ENCODE results near the gene HES2. TPM values are rescaled to one million over a fixed set of nuclear protein-coding genes. Genes with fewer than 3 reads are reported as not detected.

The HES2 gene
- total and polyA plus RNA-seq, 2 donors (not counting 1 experiment from before 2014, with no cell fraction given): 0.50 TPM; not detected in 1

DNA sequence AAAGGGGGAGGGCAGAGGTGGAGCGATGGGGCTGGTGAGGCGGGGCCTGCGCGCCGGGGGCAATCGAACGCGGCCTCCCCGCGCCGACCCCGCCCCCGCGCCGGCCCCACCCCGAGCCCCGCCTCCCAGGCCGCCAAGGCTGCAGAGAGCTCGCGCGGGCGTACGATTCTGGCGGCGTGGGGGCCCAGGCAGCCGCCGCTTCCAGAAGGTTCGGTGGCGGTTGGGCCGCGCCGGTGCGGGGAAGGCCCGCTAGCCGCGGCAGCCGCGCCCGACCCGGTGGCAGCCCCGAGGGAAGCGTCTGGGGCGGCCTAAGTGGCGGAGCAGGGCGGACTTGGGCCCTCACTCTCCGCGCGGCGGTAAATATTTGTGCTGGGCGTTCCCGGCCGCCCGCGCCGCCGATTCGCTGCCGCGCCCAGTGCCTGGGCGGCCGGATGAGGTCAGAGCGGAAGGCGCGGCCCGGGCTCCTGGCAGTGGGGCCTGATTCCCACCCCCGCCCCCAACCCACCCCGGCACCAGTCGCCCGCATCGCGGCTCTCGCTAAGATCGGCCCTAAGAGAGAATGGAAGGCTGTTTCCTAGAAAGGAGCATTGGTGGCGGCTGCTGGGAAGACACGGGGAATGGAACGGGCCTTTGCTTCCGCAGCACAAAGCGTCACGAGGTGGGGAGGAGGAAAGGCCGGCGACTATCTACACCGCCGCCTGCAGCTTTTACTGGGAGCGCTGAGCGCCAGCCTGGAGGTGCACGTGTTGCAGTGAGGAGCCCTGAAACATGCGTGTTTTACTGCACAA lies 26.1 kb downstream of the HES2 start, which contains the start of gene ACOT7:
TSS of gene ACOT7 (minus strand) at position 368 of the 788 bp plus-strand sequence. CDS start 368 bp downstream, outside the sequence.
- Histone ChIP-seq H2AFZ (ENCODE audit: low read length) (peak within 1 kb of the TSS; percentile 64), H3K27me3 (ENCODE audit: control insufficient read depth, insufficient read depth, low read length) (no peaks in the 10 kb centered on the region), H3K36me3 (ENCODE audit: control insufficient read depth, insufficient read depth, low read length) (no peaks in the 10 kb centered on the region), H3K4me3 (replicated peaks in 1 of 4; ENCODE audit: control extremely low read depth in 1 of 4, insufficient read depth in 1 of 4, low read depth in 3 of 4, low read length in 4 of 4) (peak within 1 kb of the TSS; percentile 59 to 65 (median 62)), H3K9me3 (ENCODE audit: control insufficient read depth, insufficient read depth, low read depth, low read length) (no peaks in the 10 kb centered on the region), H4K20me1 (ENCODE audit: control insufficient read depth, extremely low read depth, insufficient read depth, low read length) (no peaks in the 10 kb centered on the region), H3K4me1 (ENCODE audit: control insufficient read depth, extremely low read depth, insufficient read depth, low read length) (peaks cover 7% of the 10 kb centered on the region), H3K4me2 (ENCODE audit: extremely low read depth, insufficient read depth, low read length) (peak within 1 kb of the TSS; percentile 96), H3K79me2 (ENCODE audit: control insufficient read depth, insufficient read depth, low read length) (peaks cover 12% of the 10 kb centered on the region), H3K9ac (ENCODE audit: insufficient read depth, low read length) (peak within 1 kb of the TSS; percentile 94), H3K27ac (ENCODE audit: insufficient read depth, low read length) (peak within 1 kb of the TSS; percentile 88)
- DNase-seq (ENCODE audit: low read depth in 2 of 2): peak; percentile 82 to 86
- TF ChIP-seq, protein P1, sequence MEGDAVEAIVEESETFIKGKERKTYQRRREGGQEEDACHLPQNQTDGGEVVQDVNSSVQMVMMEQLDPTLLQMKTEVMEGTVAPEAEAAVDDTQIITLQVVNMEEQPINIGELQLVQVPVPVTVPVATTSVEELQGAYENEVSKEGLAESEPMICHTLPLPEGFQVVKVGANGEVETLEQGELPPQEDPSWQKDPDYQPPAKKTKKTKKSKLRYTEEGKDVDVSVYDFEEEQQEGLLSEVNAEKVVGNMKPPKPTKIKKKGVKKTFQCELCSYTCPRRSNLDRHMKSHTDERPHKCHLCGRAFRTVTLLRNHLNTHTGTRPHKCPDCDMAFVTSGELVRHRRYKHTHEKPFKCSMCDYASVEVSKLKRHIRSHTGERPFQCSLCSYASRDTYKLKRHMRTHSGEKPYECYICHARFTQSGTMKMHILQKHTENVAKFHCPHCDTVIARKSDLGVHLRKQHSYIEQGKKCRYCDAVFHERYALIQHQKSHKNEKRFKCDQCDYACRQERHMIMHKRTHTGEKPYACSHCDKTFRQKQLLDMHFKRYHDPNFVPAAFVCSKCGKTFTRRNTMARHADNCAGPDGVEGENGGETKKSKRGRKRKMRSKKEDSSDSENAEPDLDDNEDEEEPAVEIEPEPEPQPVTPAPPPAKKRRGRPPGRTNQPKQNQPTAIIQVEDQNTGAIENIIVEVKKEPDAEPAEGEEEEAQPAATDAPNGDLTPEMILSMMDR (conservative IDR thresholded peaks at IDR 0.05 in 1 of 2, IDR thresholded peaks at IDR 0.05 in 1 of 2; ENCODE audit: low read depth in 1 of 2, low read length in 2 of 2): peak; percentile 22 to 33
- TF ChIP-seq EZH2 (IDR thresholded peaks at IDR 0.05; ENCODE audit: low read length, missing control alignments): no peak

DNA sequence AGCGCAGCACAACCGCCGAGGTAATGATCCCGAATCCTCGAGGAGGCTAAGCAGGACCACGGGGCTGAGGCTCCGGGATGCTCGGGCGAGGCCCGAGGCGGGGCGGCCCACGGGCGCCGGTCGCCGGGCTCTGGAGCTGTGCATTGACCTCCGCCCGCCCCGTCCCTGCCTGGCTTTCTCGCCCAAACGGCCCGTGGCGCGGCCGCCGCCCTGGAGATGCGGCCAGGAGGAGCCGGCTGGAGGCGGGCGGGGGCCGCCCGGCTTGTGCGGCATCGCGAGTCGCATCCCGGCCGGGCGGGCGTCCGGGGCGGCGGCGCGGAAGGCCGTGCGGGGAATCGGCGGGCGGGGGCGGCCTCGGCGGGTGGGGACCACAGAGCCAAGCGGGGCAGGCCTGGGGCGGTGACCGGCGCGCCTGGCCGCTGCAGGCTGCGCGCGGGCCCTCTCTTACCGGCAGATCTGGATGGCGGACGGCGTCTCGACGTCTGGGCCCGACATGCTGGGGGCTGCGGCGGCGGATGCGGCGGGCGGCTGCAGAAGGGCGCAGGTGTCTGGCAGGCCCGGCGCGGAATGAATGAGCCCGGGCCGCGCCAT lies 26.8 kb downstream of the HES2 start:
- Histone ChIP-seq H3K4me1 (ENCODE audit: control insufficient read depth, extremely low read depth, insufficient read depth, low read length) (peaks cover 7% of the 10 kb centered on the region), H3K4me3 (replicated peaks in 1 of 4; ENCODE audit: control extremely low read depth in 1 of 4, insufficient read depth in 1 of 4, low read depth in 3 of 4, low read length in 4 of 4) (peak overlapping the region; percentile 59 to 65 (median 62)), H3K9ac (ENCODE audit: insufficient read depth, low read length) (peak overlapping the region; percentile 78), H3K27ac (ENCODE audit: insufficient read depth, low read length) (peak overlapping the region; percentile 27), H3K4me2 (ENCODE audit: extremely low read depth, insufficient read depth, low read length) (peak overlapping the region; percentile 96), H3K27me3 (ENCODE audit: control insufficient read depth, insufficient read depth, low read length) (no peaks in the 10 kb centered on the region), H3K9me3 (ENCODE audit: control insufficient read depth, insufficient read depth, low read depth, low read length) (no peaks in the 10 kb centered on the region), H4K20me1 (ENCODE audit: control insufficient read depth, extremely low read depth, insufficient read depth, low read length) (no peaks in the 10 kb centered on the region), H3K36me3 (ENCODE audit: control insufficient read depth, insufficient read depth, low read length) (no peaks in the 10 kb centered on the region), H2AFZ (ENCODE audit: low read length) (peak overlapping the region; percentile 64), H3K79me2 (ENCODE audit: control insufficient read depth, insufficient read depth, low read length) (peaks cover 12% of the 10 kb centered on the region)
- TF ChIP-seq, protein P1 (conservative IDR thresholded peaks at IDR 0.05 in 1 of 2, IDR thresholded peaks at IDR 0.05 in 1 of 2; ENCODE audit: low read depth in 1 of 2, low read length in 2 of 2): no peak
- no peak for TF ChIP-seq EZH2 (IDR thresholded peaks at IDR 0.05; ENCODE audit: low read length, missing control alignments)
- DNase-seq (ENCODE audit: low read depth in 2 of 2): no peak

Measured in fibroblast of lung (primary cell).